DOHH2 (cell line): ENCODE measurements around the gene AUNIP.

Experiments used
- H3F3A ChIP-seq: fragments of 200-600 bp; sonication (generic), shearing (Covaris generic); 2 replicates; pipeline ENCODE4 v1.6.0; 2016; ENCODE audit warnings: antibody characterized with exemption, mild to moderate bottlenecking; ENCODE audit not compliant: control insufficient read depth, insufficient read depth
- H3K27ac ChIP-seq: fragments of 200-600 bp; sonication (generic); 2 replicates; pipeline ENCODE4 v1.5.1; 2014; ENCODE audit warnings: low read depth, mild to moderate bottlenecking, low read length, moderate library complexity
- H3K27me3 ChIP-seq: fragments of 200-600 bp; sonication (generic); 2 replicates; pipeline ENCODE4 v1.6.1; 2014; ENCODE audit warnings: mild to moderate bottlenecking, low read length, mixed read lengths; ENCODE audit not compliant: control insufficient read depth
- H3K36me3 ChIP-seq: fragments of 200-600 bp; sonication (generic); 2 replicates; pipeline ENCODE4 v1.6.1; 2014; ENCODE audit warnings: mild to moderate bottlenecking, low read length, moderate library complexity, mixed read lengths; ENCODE audit not compliant: control insufficient read depth
- H3K4me1 ChIP-seq: fragments of 200-600 bp; sonication (generic); 2 replicates; pipeline ENCODE4 v1.6.1; 2014; ENCODE audit warnings: mild to moderate bottlenecking, low read length, mixed read lengths; ENCODE audit not compliant: control insufficient read depth
- H3K4me2 ChIP-seq: fragments of 200-600 bp; sonication (generic); 2 replicates; pipeline ENCODE4 v1.6.0; 2014; ENCODE audit warnings: mild to moderate bottlenecking, low read length, moderate library complexity
- H3K4me3 ChIP-seq: fragments of 200-600 bp; sonication (generic); 2 replicates; pipeline ENCODE4 v1.5.1; 2014; ENCODE audit warnings: mild to moderate bottlenecking, low read length, mixed read lengths
- H3K79me2 ChIP-seq: fragments of 200-600 bp; sonication (generic); 2 replicates; pipeline ENCODE4 v1.6.1; 2014; ENCODE audit warnings: mild to moderate bottlenecking, low read length, mixed read lengths; ENCODE audit not compliant: control insufficient read depth
- H3K9me2 ChIP-seq: fragments of 200-600 bp; sonication (generic); replicated peaks from 2 replicates; pipeline ENCODE4 v1.6.1; 2014; ENCODE audit warnings: mild to moderate bottlenecking, low read length, mixed read lengths; ENCODE audit not compliant: control insufficient read depth
- H3K9me3 ChIP-seq: fragments of 200-600 bp; sonication (generic); 2 replicates; pipeline ENCODE4 v1.6.1; 2014; ENCODE audit warnings: antibody characterized with exemption, low read length, mixed read lengths; ENCODE audit not compliant: control insufficient read depth, insufficient read depth
- H4K20me1 ChIP-seq: fragments of 200-600 bp; sonication (generic); 2 replicates; pipeline ENCODE4 v1.6.0; 2014; ENCODE audit warnings: low read depth, mild to moderate bottlenecking, antibody characterized with exemption, low read length, moderate library complexity; ENCODE audit not compliant: control insufficient read depth, insufficient read depth
- EZH2phosphoT487 ChIP-seq: fragments of 200-600 bp; sonication (generic); IDR thresholded peaks from 2 replicates; pipeline ENCODE4 v1.6.1; 2017; ENCODE audit warnings: borderline replicate concordance, mild to moderate bottlenecking, antibody characterized with exemption, low read length, moderate library complexity, mixed read lengths
- TF ChIP-seq, protein P1 (sequence below): fragments of 200-600 bp; sonication (generic); IDR thresholded peaks from one replicate; pipeline ENCODE4 v1.5.1; 2014; ENCODE audit warnings: antibody characterized with exemption, mild to moderate bottlenecking, low read depth, low read length; ENCODE audit not compliant: poor library complexity, severe bottlenecking

AUNIP gene

DNA sequence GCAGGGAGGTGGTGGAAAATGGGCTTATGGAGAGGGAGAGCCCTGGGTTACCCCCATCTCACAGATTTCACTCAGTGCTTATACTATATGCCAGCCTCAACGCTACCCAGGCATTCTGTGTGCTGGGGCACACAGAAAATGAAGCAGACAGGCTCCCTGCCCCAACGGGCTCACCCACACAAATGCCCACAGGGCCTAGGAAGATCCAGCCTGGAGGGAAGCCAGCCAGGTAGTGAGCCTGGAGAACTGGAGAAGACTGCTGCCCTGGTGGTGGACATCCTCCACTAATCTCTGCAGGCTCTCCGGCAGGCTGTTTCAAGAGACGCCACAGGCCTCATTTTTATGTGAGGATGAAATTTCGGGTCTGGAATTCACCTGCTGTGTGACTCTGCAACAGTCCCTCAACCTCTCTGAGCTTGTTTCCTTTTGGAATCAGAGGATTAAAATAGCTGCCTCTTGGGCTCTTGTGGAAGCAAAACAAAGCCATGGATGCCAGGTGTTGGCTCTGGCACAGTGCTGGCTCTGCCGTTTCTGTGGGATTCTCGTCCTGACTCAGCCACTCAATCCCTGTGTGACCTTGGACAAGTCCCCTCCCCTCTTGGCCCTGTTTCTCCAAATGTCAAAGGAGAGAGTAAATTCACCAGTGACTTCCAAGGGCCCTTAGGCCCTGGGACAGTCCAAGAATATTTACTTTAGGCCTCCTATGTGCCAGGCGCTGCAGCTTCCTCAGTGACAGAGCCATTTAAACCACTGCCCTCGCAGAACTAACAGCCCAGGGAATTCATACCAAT is 12.6 kb upstream of the AUNIP start:
- TF ChIP-seq EZH2phosphoT487 = no peak
- TF ChIP-seq, protein P1, sequence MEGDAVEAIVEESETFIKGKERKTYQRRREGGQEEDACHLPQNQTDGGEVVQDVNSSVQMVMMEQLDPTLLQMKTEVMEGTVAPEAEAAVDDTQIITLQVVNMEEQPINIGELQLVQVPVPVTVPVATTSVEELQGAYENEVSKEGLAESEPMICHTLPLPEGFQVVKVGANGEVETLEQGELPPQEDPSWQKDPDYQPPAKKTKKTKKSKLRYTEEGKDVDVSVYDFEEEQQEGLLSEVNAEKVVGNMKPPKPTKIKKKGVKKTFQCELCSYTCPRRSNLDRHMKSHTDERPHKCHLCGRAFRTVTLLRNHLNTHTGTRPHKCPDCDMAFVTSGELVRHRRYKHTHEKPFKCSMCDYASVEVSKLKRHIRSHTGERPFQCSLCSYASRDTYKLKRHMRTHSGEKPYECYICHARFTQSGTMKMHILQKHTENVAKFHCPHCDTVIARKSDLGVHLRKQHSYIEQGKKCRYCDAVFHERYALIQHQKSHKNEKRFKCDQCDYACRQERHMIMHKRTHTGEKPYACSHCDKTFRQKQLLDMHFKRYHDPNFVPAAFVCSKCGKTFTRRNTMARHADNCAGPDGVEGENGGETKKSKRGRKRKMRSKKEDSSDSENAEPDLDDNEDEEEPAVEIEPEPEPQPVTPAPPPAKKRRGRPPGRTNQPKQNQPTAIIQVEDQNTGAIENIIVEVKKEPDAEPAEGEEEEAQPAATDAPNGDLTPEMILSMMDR = no peak
- H3K9me3 ChIP-seq = no peaks in the 10 kb centered on the region
- no peak overlapping the region for H3K27ac ChIP-seq
- H3F3A ChIP-seq = peaks cover 9% of the 10 kb centered on the region
- peak overlapping the region; percentile 10; the same call in 1 of the 2 replicates for H3K4me2 ChIP-seq
- peaks cover 54% of the 10 kb centered on the region for H3K4me1 ChIP-seq
- H3K27me3 ChIP-seq = peaks cover 19% of the 10 kb centered on the region
- no peak overlapping the region for H3K4me3 ChIP-seq
- H3K79me2 ChIP-seq = no peaks in the 10 kb centered on the region
- no peaks in the 10 kb centered on the region for H3K9me2 ChIP-seq
- H3K36me3 ChIP-seq = no peaks in the 10 kb centered on the region
- H4K20me1 ChIP-seq = no peaks in the 10 kb centered on the region

DNA sequence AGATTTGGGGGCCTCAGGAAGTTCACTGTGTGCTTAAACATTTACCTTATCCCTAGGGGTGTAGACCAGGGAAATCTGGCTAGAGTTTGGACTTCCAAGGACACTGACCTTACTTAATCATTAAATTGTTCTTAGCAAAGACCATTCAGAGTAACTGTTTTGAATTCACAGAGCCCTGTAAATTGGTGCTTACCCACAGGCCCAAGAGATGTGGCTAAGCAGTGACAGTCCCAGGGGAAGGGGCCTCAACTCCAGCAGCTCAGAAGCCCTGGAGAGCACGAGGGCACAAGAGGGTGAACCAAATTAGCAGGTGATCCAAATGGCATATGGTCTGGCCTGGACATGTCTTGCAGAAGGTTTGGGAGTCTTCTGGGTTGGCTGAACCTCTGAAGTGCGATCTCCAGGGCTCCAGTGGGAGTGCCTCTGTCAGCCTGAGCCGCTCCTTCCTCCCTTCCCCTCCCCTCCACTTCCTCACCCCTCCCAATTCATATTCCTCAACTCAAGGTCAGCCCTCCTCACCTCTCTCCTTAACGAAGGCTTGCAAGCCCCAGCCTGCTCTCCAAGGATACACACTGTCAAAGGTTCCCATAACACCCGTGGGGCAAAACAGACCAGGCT is 11.9 kb upstream of the AUNIP start:
- no peak for TF ChIP-seq EZH2phosphoT487
- TF ChIP-seq, protein P1 = no peak
- Histone ChIP-seq H3K27ac (no peak overlapping the region), H3K4me3 (no peak overlapping the region), H3K79me2 (no peaks in the 10 kb centered on the region), H3K9me3 (no peaks in the 10 kb centered on the region), H3K4me1 (peaks cover 54% of the 10 kb centered on the region), H3K9me2 (no peaks in the 10 kb centered on the region), H3K4me2 (peak overlapping the region; percentile 10; the same call in 1 of the 2 replicates), H4K20me1 (no peaks in the 10 kb centered on the region), H3K36me3 (no peaks in the 10 kb centered on the region), H3F3A (peaks cover 2% of the 10 kb centered on the region), H3K27me3 (peaks cover 12% of the 10 kb centered on the region)

DNA sequence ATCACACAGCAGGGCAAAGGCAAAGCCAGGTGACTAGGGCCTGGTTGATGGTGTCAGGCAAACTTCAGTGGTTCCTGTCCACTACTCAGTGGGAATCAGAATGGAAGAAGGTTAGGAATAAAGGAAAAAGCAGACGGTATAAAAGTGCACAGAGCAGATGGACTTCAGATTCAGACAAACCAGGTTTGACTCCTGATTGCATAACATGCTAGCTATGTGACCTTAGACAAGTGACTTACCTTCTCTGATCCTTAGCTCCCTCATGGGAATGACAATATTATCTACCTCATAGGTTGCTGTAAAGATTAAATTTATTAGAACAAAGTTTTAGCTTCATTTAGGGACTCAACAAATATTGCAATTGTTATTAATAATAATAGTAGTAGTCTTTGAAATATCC is 11.4 kb upstream of the AUNIP start:
- H3K79me2 ChIP-seq = no peaks in the 10 kb centered on the region
- H4K20me1 ChIP-seq = no peaks in the 10 kb centered on the region
- no peaks in the 10 kb centered on the region for H3K9me2 ChIP-seq
- H3F3A ChIP-seq = 0 out of 2 replicates have a peak, but pooled peaks cover 2% of the 10 kb centered on the region
- TF ChIP-seq EZH2phosphoT487 = no peak
- TF ChIP-seq, protein P1 = no peak
- peaks cover 49% of the 10 kb centered on the region for H3K4me1 ChIP-seq
- no peaks in the 10 kb centered on the region for H3K36me3 ChIP-seq
- no peak overlapping the region for H3K4me2 ChIP-seq
- no peak overlapping the region for H3K4me3 ChIP-seq
- peaks cover 7% of the 10 kb centered on the region for H3K27me3 ChIP-seq
- H3K27ac ChIP-seq = no peak overlapping the region
- no peaks in the 10 kb centered on the region for H3K9me3 ChIP-seq
